ENCODE results near the gene KRT38. TPM values are rescaled to one million over a fixed set of nuclear protein-coding genes. Genes with fewer than 3 reads are reported as not detected.

Gene KRT38
- total RNA-seq, 1 donor from 2014 or later, result not detected

- H3K27ac Mint-ChIP-seq, result no peak overlapping the region
- no peak overlapping the region for H3K4me3 Mint-ChIP-seq
- no peaks in the 10 kb centered on the region for H3K4me1 Mint-ChIP-seq
- ATAC-seq (ENCODE audit: low read depth), result no peak
- intact Hi-C loops (cut with micrococcal nuclease), result no loop called here
- TF ChIP-seq CTCF (IDR thresholded peaks at IDR 0.05), result no peak
- ChIA-PET CTCF (no interaction called here), POLR2A (no interaction called here)
- H3K27me3 Mint-ChIP-seq, result peaks cover 25% of the 10 kb centered on the region
- H3K9me3 Mint-ChIP-seq, result no peaks in the 10 kb centered on the region
- DNase-seq, result no peak
- H3K36me3 Mint-ChIP-seq (ENCODE audit: low read depth), result no peaks in the 10 kb centered on the region
Observed at GRCh38 chr17:41446806-41447205, 6.0 kb upstream of the KRT38 start.

- ChIA-PET CTCF (interaction anchor here (1.2 kb wide), 1 partner anchor 8 kb away, joined by 3 read pairs; no protein-coding TSS in a partner anchor), POLR2A (no interaction called here)
- no peak overlapping the region for H3K4me3 Mint-ChIP-seq
- no peaks in the 10 kb centered on the region for H3K36me3 Mint-ChIP-seq (ENCODE audit: low read depth)
- H3K9me3 Mint-ChIP-seq, result no peaks in the 10 kb centered on the region
- H3K4me1 Mint-ChIP-seq, result no peaks in the 10 kb centered on the region
- no peak for DNase-seq
- peaks cover 26% of the 10 kb centered on the region for H3K27me3 Mint-ChIP-seq
- ATAC-seq (ENCODE audit: low read depth), result no peak
- H3K27ac Mint-ChIP-seq, result no peak overlapping the region
- intact Hi-C loops (cut with micrococcal nuclease), result no loop called here
- no peak for TF ChIP-seq CTCF (IDR thresholded peaks at IDR 0.05)
Observed at GRCh38 chr17:41444640-41445039, 3.9 kb upstream of the KRT38 start.

DNA sequence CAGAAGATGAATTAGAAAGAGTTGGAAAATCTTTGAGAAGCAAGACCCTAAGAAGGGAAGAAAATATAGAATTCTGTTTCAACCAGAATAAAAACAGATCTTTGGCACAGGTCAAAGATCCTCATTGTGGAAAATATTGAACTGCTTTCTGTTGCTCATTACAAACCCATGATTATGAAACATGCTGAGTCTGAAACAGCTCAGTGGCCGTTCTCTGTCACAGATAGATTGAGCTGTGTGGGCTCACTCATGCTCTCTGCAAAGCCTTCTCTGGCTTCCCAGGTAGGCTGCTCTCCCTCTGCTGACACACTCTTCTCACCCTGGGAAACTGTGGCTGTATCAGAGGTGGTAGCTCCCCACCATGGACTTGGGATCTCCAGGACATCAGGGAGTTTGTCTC, 3.4 kb upstream of the KRT38 start:
- ChIA-PET POLR2A (no interaction called here), CTCF (no interaction called here)
- peaks cover 27% of the 10 kb centered on the region for H3K27me3 Mint-ChIP-seq
- ATAC-seq (ENCODE audit: low read depth), result no peak
- no peaks in the 10 kb centered on the region for H3K4me1 Mint-ChIP-seq
- intact Hi-C loops (cut with micrococcal nuclease), result no loop called here
- H3K36me3 Mint-ChIP-seq (ENCODE audit: low read depth), result no peaks in the 10 kb centered on the region
- H3K4me3 Mint-ChIP-seq, result no peak overlapping the region
- TF ChIP-seq CTCF (IDR thresholded peaks at IDR 0.05), result no peak
- no peak for DNase-seq
- H3K27ac Mint-ChIP-seq, result no peak overlapping the region
- H3K9me3 Mint-ChIP-seq, result no peaks in the 10 kb centered on the region

DNA sequence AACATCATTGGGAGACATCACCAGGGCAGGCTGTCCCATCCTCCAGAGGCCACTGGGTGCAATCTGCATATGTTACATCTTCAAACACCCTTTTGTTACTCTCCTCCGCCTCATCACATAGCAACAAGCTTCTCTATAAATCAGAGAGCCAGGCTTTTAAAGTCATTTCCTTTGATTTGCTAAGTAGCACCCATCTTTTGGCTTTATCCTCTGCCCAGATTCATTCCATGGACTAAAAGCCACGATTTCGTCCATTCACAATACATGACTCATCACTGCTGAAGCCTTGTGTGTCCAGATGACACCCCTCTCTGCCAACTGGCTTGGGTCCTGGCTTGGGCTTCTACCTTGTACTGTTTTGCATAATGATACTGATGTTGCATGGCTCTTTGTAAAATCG, 2.0 kb upstream of the KRT38 start:
- DNase-seq, result no peak
- POLR2A ChIA-PET, result no interaction called here
- Mint-ChIP-seq H3K4me1 (no peaks in the 10 kb centered on the region), H3K4me3 (no peak overlapping the region), H3K36me3 (ENCODE audit: low read depth) (no peaks in the 10 kb centered on the region), H3K9me3 (no peaks in the 10 kb centered on the region), H3K27ac (no peak overlapping the region), H3K27me3 (peaks cover 24% of the 10 kb centered on the region)
- CTCF ChIA-PET, result no interaction called here
- ATAC-seq (ENCODE audit: low read depth), result no peak
- TF ChIP-seq CTCF (IDR thresholded peaks at IDR 0.05), result no peak
- intact Hi-C loops (cut with micrococcal nuclease), result no loop called here

DNA sequence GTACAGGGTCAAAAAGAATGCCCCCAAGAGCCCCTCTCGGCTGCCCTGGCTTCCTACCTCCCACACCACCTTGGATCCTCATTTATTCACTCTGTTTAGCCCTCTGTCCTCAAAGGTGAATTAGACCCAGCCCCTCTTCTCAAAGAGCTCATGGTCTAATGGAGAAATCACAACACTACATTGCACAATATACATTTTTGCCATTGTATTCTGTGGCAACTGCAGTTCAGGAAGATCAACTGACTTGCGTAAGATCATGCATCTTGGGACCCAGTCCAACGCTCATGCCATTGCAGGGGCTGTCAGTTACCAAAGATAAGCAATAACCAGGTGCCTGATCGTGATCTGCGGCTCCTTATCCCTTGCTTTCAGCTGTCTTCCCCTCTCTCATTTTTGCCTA, 1.4 kb downstream of the KRT38 start:
- ATAC-seq (ENCODE audit: low read depth) (no peak), DNase-seq (no peak)
- Mint-ChIP-seq H3K36me3 (ENCODE audit: low read depth) (no peaks in the 10 kb centered on the region), H3K4me3 (no peak overlapping the region), H3K9me3 (no peaks in the 10 kb centered on the region), H3K27me3 (peaks cover 20% of the 10 kb centered on the region), H3K27ac (no peak overlapping the region), H3K4me1 (no peaks in the 10 kb centered on the region)
- intact Hi-C loops (cut with micrococcal nuclease), result no loop called here
- CTCF ChIA-PET, result no interaction called here
- POLR2A ChIA-PET, result no interaction called here
- no peak for TF ChIP-seq CTCF (IDR thresholded peaks at IDR 0.05)
